ENCODE data around the gene NSUN3. TPM values are rescaled to one million over a fixed set of nuclear protein-coding genes. Genes with fewer than 3 reads are reported as not detected.
"Not testable (repeated sequence)": the region's sequence is repeated elsewhere in the genome, so short reads cannot be mapped to it uniquely, and the experiment has no call there.

Gene NSUN3
- polyA plus RNA-seq, 6 donors from 2014 or later, result 12.0 to 17.9 (median 14.9) TPM

- Mint-ChIP-seq H3K27ac (peak overlapping the region in 3 of 6 donors; percentile 26 to 58 (median 56)), H3K9me3 (no peaks in the 10 kb centered on the region), H3K27me3 (no peaks in the 10 kb centered on the region), H3K4me1 (peaks cover 20 to 43% (median 22%) of the 10 kb centered on the region in 3 donors), H3K36me3 (peaks cover 0 to 3% of the 10 kb centered on the region in 2 donors), H3K4me3 (peak overlapping the region in 1 of 8 donors; percentile 82)
- no peak for DNase-seq
- no peak for ATAC-seq (ENCODE audit: low read depth in 2 of 2)
Observed at GRCh38 chr3:94061297-94061696, 1.6 kb upstream of the NSUN3 start.

GRCh38 chr3:94063496-94064119 is 747 bp downstream of the NSUN3 start:
- peak overlapping the region; percentile 96 to 100 (median 99) for H3K4me3 Mint-ChIP-seq
- H3K4me1 Mint-ChIP-seq, result peaks cover 37 to 51% (median 37%) of the 10 kb centered on the region in 3 donors
- H3K27me3 Mint-ChIP-seq, result no peaks in the 10 kb centered on the region
- ATAC-seq (ENCODE audit: low read depth in 2 of 2) (no peak), DNase-seq (no peak)
- H3K27ac Mint-ChIP-seq, result peak overlapping the region; percentile 99 to 100 (median 100)
- H3K36me3 Mint-ChIP-seq, result peaks cover 16 to 20% of the 10 kb centered on the region in 2 donors
- H3K9me3 Mint-ChIP-seq, result peaks cover 0 to 2% (median 0%) of the 10 kb centered on the region in 7 donors

GRCh38 chr3:94064243-94064860 is 1.5 kb downstream of the NSUN3 start:
- Mint-ChIP-seq H3K27me3 (no peaks in the 10 kb centered on the region), H3K4me3 (peak overlapping the region in 7 of 8 donors; percentile 96 to 100 (median 99)), H3K36me3 (peaks cover 16 to 20% of the 10 kb centered on the region in 2 donors), H3K27ac (peak overlapping the region in 3 of 6 donors; percentile 99 to 100 (median 100)), H3K9me3 (peaks cover 0 to 2% (median 0%) of the 10 kb centered on the region in 7 donors), H3K4me1 (peaks cover 41 to 56% (median 43%) of the 10 kb centered on the region in 3 donors)
- ATAC-seq (ENCODE audit: low read depth in 2 of 2) (no peak), DNase-seq (no peak)

- Mint-ChIP-seq H3K27me3 (no peaks in the 10 kb centered on the region), H3K4me1 (peaks cover 42 to 59% (median 43%) of the 10 kb centered on the region in 3 donors), H3K36me3 (peaks cover 16 to 20% of the 10 kb centered on the region in 2 donors), H3K4me3 (peak overlapping the region in 4 of 8 donors; percentile 0 to 32 (median 11)), H3K27ac (peak overlapping the region in 2 of 6 donors; percentile 16 to 52), H3K9me3 (peaks cover 0 to 2% (median 0%) of the 10 kb centered on the region in 7 donors)
- ATAC-seq (ENCODE audit: low read depth in 2 of 2) (no peak), DNase-seq (no peak)
Observed at GRCh38 chr3:94065122-94065521, 2.3 kb downstream of the NSUN3 start.

GRCh38 chr3:94065819-94066480 is 3.1 kb downstream of the NSUN3 start:
- peak overlapping the region in 1 of 8 donors; percentile 52 for H3K4me3 Mint-ChIP-seq
- DNase-seq (no peak), ATAC-seq (ENCODE audit: low read depth in 2 of 2) (no peak)
- peaks cover 16 to 20% of the 10 kb centered on the region in 2 donors for H3K36me3 Mint-ChIP-seq
- H3K27ac Mint-ChIP-seq, result peak overlapping the region in 2 of 6 donors; percentile 74 to 88
- peaks cover 42 to 57% (median 43%) of the 10 kb centered on the region in 3 donors for H3K4me1 Mint-ChIP-seq
- no peaks in the 10 kb centered on the region for H3K27me3 Mint-ChIP-seq
- H3K9me3 Mint-ChIP-seq, result peaks cover 0 to 2% (median 0%) of the 10 kb centered on the region in 7 donors

GRCh38 chr3:94066506-94067500 is 3.9 kb downstream of the NSUN3 start:
- H3K9me3 Mint-ChIP-seq, result peaks cover 0 to 2% (median 0%) of the 10 kb centered on the region in 7 donors
- no peaks in the 10 kb centered on the region for H3K27me3 Mint-ChIP-seq
- H3K36me3 Mint-ChIP-seq, result peaks cover 20 to 23% of the 10 kb centered on the region in 2 donors
- H3K4me3 Mint-ChIP-seq, result peak overlapping the region in 3 of 8 donors; percentile 28 to 63 (median 57)
- peaks cover 42 to 65% (median 45%) of the 10 kb centered on the region in 3 donors for H3K4me1 Mint-ChIP-seq
- H3K27ac Mint-ChIP-seq, result peak overlapping the region in 3 of 6 donors; percentile 74 to 88 (median 80)
- no peak for DNase-seq
- no peak for ATAC-seq (ENCODE audit: low read depth in 2 of 2)

- H3K9me3 Mint-ChIP-seq, result peaks cover 0 to 7% (median 0%) of the 10 kb centered on the region in 7 donors
- DNase-seq, result peak; percentile 13
- H3K36me3 Mint-ChIP-seq, result peaks cover 29 to 37% of the 10 kb centered on the region in 2 donors
Observed at GRCh38 chr3:94069194-94069813, 6.4 kb downstream of the NSUN3 start.

GRCh38 chr3:94070341-94070911 is 7.6 kb downstream of the NSUN3 start:
- Mint-ChIP-seq H3K4me3 (no peak overlapping the region), H3K36me3 (peaks cover 29 to 37% of the 10 kb centered on the region in 2 donors), H3K9me3 (peaks cover 0 to 7% (median 0%) of the 10 kb centered on the region in 7 donors), H3K27ac (peak overlapping the region in 2 of 6 donors; percentile 46 to 68), H3K27me3 (no peaks in the 10 kb centered on the region), H3K4me1 (peaks cover 48 to 61% (median 55%) of the 10 kb centered on the region in 3 donors)
- ATAC-seq (ENCODE audit: low read depth in 2 of 2) (no peak), DNase-seq (no peak)

More at GRCh38 chr3:94069194-94069813, 6.4 kb downstream of the NSUN3 start:
- Mint-ChIP-seq H3K4me1 (peaks cover 45 to 59% (median 47%) of the 10 kb centered on the region in 3 donors), H3K27me3 (no peaks in the 10 kb centered on the region), H3K4me3 (peak overlapping the region in 1 of 8 donors; percentile 5), H3K27ac (peak overlapping the region in 2 of 6 donors; percentile 10 to 84)
- ATAC-seq (ENCODE audit: low read depth in 2 of 2), result no peak

- H3K27me3 Mint-ChIP-seq, result no peaks in the 10 kb centered on the region
- ATAC-seq (ENCODE audit: low read depth in 2 of 2) (no peak), DNase-seq (no peak)
- peaks cover 26 to 29% of the 10 kb centered on the region in 2 donors for H3K36me3 Mint-ChIP-seq
- H3K27ac Mint-ChIP-seq, result no peak overlapping the region
- peaks cover 45 to 50% (median 47%) of the 10 kb centered on the region in 3 donors for H3K4me1 Mint-ChIP-seq
- H3K4me3 Mint-ChIP-seq, result no peak overlapping the region
- H3K9me3 Mint-ChIP-seq, result peaks cover 0 to 7% (median 0%) of the 10 kb centered on the region in 7 donors
Observed at GRCh38 chr3:94071713-94072284, 8.9 kb downstream of the NSUN3 start.

- ATAC-seq (ENCODE audit: low read depth in 2 of 2), result no peak
- Mint-ChIP-seq H3K36me3 (peaks cover 13 to 16% of the 10 kb centered on the region in 2 donors), H3K4me3 (no peak overlapping the region), H3K27ac (no peak overlapping the region), H3K27me3 (no peaks in the 10 kb centered on the region), H3K9me3 (peaks cover 0 to 4% (median 0%) of the 10 kb centered on the region in 7 donors), H3K4me1 (peaks cover 50 to 75% (median 60%) of the 10 kb centered on the region in 3 donors)
- no peak for DNase-seq
Observed at GRCh38 chr3:94076055-94076454, 13.2 kb downstream of the NSUN3 start.

GRCh38 chr3:94080552-94080951 is 17.7 kb downstream of the NSUN3 start:
- not testable (repeated sequence) for DNase-seq; ATAC-seq (ENCODE audit: low read depth in 2 of 2); H3K36me3 Mint-ChIP-seq; H3K27me3 Mint-ChIP-seq; H3K4me3 Mint-ChIP-seq; H3K9me3 Mint-ChIP-seq
- H3K4me1 Mint-ChIP-seq, result peaks cover 30 to 42% (median 31%) of the 10 kb centered on the region in 3 donors
- H3K27ac Mint-ChIP-seq, result peak overlapping the region in 5 of 6 donors; percentile 29 to 80 (median 47)

Data from naive B cell (primary cell).